ENCODE data around the gene CNDP1.

- TF ChIP-seq CTCF (IDR thresholded peaks at IDR 0.05) = no peak
- no peak for TF ChIP-seq POLR2A (IDR thresholded peaks at IDR 0.05)
- TF ChIP-seq POLR2AphosphoS5 (IDR thresholded peaks at IDR 0.05) = no peak
- TF ChIP-seq EP300 (IDR thresholded peaks at IDR 0.05) = no peak
These were observed 76.6 kb downstream of the CNDP1 start for GRCh38 chr18:74610860-74611259.
